RWPE2 (cell line): ENCODE results near the gene MARK3.

ENCODE experiments used
- ATAC-seq: fragments of 200-7000 bp; cut with Tn5 transposase; 3 replicates; pipeline ENCODE4 v1.9.1; 2021; ENCODE audit warnings: low read depth
- DNase-seq: peaks from one replicate; pipeline ENCODE4 v3.0.0-alpha.2; 2020; ENCODE audit warnings: low spot score
- H3K27ac ChIP-seq: fragments of 450-650 bp; 2 replicates; pipeline ENCODE4 v1.5.1; 2017; ENCODE audit warnings: mild to moderate bottlenecking; ENCODE audit not compliant: poor library complexity, severe bottlenecking
- H3K27me3 ChIP-seq: fragments of 250-450 bp; sonication (Bioruptor Pico); 2 replicates; pipeline ENCODE4 v1.5.1; 2021; ENCODE audit warnings: mild to moderate bottlenecking, moderate library complexity; ENCODE audit not compliant: insufficient read depth, poor library complexity, severe bottlenecking
- H3K36me3 ChIP-seq: fragments of 250-450 bp; sonication (Bioruptor Pico); 2 replicates; pipeline ENCODE4 v1.5.1; 2020; ENCODE audit warnings: low read depth, mild to moderate bottlenecking, moderate library complexity
- H3K4me1 ChIP-seq: fragments of 250-450 bp; sonication (Bioruptor Pico); 2 replicates; pipeline ENCODE4 v1.5.1; 2021; ENCODE audit warnings: mild to moderate bottlenecking, moderate library complexity; ENCODE audit not compliant: insufficient read depth, poor library complexity, severe bottlenecking
- H3K4me3 ChIP-seq: fragments of 250-450 bp; sonication (Bioruptor Pico); 2 replicates; pipeline ENCODE4 v1.5.1; 2021; ENCODE audit warnings: mild to moderate bottlenecking, moderate library complexity; ENCODE audit not compliant: severe bottlenecking
- H3K9me3 ChIP-seq: fragments of 250-450 bp; sonication (Bioruptor Pico); 2 replicates; pipeline ENCODE4 v1.5.1; 2021; ENCODE audit warnings: mild to moderate bottlenecking, moderate library complexity; ENCODE audit not compliant: severe bottlenecking
- TF ChIP-seq, protein P1 (sequence below): fragments of 450-650 bp; IDR thresholded peaks from one replicate; pipeline ENCODE4 v1.5.1; 2017; ENCODE audit warnings: mild to moderate bottlenecking, moderate library complexity; ENCODE audit not compliant: poor library complexity, severe bottlenecking

MARK3 gene

DNA sequence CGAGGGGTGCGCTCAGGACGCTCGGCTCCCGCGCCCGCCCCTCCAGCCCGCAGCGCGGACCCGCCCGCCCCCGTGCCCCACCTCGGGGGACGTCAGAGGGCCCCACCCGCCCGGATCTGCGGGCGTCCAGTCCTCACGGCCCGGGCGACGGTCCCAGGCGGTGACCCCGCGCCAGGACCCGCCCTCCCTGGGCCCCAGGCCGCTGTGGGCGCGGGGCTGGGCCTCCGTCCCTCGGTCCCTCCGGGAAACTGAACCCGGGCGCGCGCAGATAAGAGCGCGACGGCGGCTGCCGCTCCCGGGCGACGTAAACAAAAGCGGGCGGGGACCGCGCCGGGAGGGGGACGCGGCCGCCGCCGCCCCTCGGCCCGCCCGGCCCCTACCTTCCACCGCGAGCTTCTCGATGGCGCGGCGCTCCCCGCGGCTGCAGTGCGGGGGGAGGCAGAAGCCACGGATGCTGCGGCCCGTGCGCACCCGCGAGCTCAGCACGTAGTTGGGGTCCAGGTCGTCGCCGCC lies 136.3 kb downstream of the MARK3 start:
- TF ChIP-seq, protein P1, sequence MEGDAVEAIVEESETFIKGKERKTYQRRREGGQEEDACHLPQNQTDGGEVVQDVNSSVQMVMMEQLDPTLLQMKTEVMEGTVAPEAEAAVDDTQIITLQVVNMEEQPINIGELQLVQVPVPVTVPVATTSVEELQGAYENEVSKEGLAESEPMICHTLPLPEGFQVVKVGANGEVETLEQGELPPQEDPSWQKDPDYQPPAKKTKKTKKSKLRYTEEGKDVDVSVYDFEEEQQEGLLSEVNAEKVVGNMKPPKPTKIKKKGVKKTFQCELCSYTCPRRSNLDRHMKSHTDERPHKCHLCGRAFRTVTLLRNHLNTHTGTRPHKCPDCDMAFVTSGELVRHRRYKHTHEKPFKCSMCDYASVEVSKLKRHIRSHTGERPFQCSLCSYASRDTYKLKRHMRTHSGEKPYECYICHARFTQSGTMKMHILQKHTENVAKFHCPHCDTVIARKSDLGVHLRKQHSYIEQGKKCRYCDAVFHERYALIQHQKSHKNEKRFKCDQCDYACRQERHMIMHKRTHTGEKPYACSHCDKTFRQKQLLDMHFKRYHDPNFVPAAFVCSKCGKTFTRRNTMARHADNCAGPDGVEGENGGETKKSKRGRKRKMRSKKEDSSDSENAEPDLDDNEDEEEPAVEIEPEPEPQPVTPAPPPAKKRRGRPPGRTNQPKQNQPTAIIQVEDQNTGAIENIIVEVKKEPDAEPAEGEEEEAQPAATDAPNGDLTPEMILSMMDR, result peak; percentile 40
- Histone ChIP-seq H3K27me3 (peaks cover 16% of the 10 kb centered on the region), H3K27ac (peak overlapping the region; percentile 54), H3K4me3 (peak overlapping the region; percentile 60), H3K36me3 (peaks cover 5% of the 10 kb centered on the region; the same call in 1 of the 2 replicates), H3K4me1 (peaks cover 14% of the 10 kb centered on the region), H3K9me3 (no peaks in the 10 kb centered on the region)
- ATAC-seq (no peak), DNase-seq (no peak)

DNA sequence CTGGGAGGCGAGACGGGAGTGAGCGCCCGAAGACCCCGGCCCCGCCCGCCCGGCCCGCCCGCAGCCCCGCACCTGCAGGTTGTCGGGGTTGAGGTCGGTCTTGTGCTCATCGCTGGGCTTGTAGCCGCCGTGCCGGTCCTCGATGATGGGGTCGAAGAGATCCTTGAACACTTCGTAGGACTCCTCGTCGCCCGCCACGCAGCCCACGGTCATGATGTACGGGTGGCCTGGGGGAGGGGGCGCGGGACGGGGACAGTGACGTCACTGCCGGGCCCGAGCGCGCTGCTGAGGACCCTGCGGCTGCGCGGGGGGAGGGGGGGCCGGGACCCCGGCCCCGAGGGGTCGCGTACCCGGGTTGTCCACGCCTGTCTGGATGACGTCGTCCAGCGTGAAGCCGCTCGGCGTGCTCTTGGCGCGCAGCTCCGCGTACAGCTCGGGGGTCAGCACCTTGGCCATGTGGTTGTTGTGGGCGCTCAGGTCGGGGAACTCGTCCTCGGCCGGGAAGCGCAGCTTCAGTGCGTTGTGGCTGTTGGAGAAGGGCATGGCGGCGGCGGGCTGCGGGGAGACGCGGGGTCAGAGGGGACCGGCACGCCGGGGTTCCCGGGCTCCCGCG lies 136.8 kb downstream of the MARK3 start:
- H3K27ac ChIP-seq, result peak overlapping the region; percentile 54
- no peaks in the 10 kb centered on the region for H3K9me3 ChIP-seq
- DNase-seq, result peak; percentile 68
- peaks cover 5% of the 10 kb centered on the region; the same call in 1 of the 2 replicates for H3K36me3 ChIP-seq
- peak overlapping the region; percentile 60 for H3K4me3 ChIP-seq
- no peak for ATAC-seq
- peaks cover 16% of the 10 kb centered on the region for H3K27me3 ChIP-seq
- TF ChIP-seq, protein P1, result no peak
- peaks cover 14% of the 10 kb centered on the region for H3K4me1 ChIP-seq

DNA sequence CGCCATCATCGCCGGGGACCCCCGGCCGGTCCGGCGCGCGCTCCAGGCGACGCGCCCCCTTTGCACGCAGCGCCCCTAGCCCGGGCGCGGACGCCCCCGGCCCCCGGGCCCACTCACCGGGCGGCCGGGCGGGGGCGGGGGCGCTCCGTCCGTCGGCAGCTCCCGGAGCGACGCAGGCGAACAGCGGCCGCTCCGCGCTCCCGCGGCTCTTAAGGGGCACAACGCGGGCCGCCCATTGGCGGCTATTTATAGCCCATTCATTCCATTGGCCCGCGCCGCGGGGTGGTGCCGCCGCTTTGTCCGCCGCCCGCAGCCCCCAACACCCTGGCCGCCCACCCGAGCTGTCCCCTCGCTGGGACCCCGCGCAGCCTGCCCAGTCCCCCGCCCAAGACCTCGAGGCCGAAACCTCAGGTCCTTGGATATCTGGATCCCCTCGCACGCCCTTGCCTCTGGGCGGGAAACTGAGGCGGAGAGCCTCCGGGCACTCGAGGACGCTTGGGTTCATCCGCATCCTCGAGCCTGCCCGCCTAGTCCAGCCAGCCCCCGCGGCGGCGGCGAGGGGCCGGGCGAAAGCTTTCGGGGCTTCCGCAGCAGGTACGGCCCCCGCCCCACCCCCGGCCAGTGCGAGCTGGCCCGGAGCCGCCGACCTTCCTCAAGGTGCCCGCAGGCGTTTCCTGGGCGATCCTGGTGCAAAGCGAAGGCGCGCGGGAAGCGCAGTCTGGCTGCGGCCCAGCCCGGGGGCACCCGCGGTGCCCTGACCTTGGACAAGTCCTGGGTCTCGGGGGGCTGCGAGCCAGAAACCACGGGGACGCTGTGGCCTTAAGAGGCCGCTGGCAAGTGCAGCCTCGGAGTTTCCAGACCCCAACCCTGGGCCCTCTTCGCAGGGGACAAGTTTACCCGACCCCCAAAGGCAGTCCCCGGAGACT lies 137.7 kb downstream of the MARK3 start, which contains the start of gene CKB:
Gene CKB, minus strand, starts transcription at position 182 of the 926 bp plus-strand sequence. CDS start 337 bp downstream, outside the sequence.
- Histone ChIP-seq H3K36me3 (peaks cover 5% of the 10 kb centered on the region; the same call in 1 of the 2 replicates), H3K4me1 (peaks cover 14% of the 10 kb centered on the region), H3K9me3 (no peaks in the 10 kb centered on the region), H3K27me3 (peaks cover 16% of the 10 kb centered on the region), H3K27ac (peak within 1 kb of the TSS; percentile 54), H3K4me3 (peak within 1 kb of the TSS; percentile 60)
- peak; percentile 26; the same call in 2 of the 3 replicates for ATAC-seq
- DNase-seq, result no peak
- TF ChIP-seq, protein P1, result no peak

DNA sequence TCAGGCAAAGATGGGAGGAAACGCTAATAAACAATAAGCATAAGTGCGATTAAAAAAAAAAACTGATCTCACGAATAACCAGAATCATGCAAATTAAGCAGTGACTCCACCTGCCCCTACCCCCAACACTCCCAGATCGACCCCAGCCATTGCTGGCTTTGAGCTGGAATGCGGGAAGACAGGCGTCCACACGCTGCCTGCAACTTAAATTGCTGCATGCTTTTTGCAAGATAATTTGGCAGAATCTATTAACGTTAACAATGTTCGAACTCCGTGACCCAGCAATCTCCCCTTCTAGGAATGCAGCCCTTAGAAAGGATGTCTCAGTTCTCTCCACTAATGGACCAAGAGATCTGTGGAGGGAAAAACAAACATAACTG lies 138.3 kb downstream of the MARK3 start:
- Histone ChIP-seq H3K9me3 (no peaks in the 10 kb centered on the region), H3K4me3 (no peak overlapping the region), H3K36me3 (peaks cover 5% of the 10 kb centered on the region; the same call in 1 of the 2 replicates), H3K4me1 (peaks cover 10% of the 10 kb centered on the region), H3K27me3 (peaks cover 16% of the 10 kb centered on the region), H3K27ac (no peak overlapping the region)
- TF ChIP-seq, protein P1, result no peak
- no peak for ATAC-seq
- no peak for DNase-seq
